SU-DHL-6 (cell line): ENCODE data around the gene LRRC26.

ENCODE experiments used
- H2AFZ ChIP-seq: fragments of 200-600 bp; sonication (generic); 2 replicates; pipeline ENCODE4 v1.6.1; 2014; ENCODE audit warnings: low read depth, mild to moderate bottlenecking, moderate library complexity, mixed read lengths, antibody characterized with exemption, low read length; ENCODE audit not compliant: severe bottlenecking
- H3F3A ChIP-seq: fragments of 200-600 bp; shearing (Covaris generic); 2 replicates; pipeline ENCODE4 v1.6.0; 2016; ENCODE audit warnings: antibody characterized with exemption, mild to moderate bottlenecking; ENCODE audit not compliant: insufficient read depth
- H3K27ac ChIP-seq: fragments of 200-600 bp; sonication (generic); 2 replicates; pipeline ENCODE4 v1.5.1; 2016; ENCODE audit warnings: low read depth, mild to moderate bottlenecking, low read length, moderate library complexity, mixed read lengths
- H3K27me3 ChIP-seq: fragments of 200-600 bp; sonication (generic), shearing (Covaris generic); 2 replicates; pipeline ENCODE4 v1.6.0; 2014; ENCODE audit warnings: mild to moderate bottlenecking, low read length
- H3K36me3 ChIP-seq: fragments of 200-600 bp; sonication (generic); 2 replicates; pipeline ENCODE4 v1.6.1; 2014; ENCODE audit warnings: mild to moderate bottlenecking, low read length, mixed read lengths
- H3K4me2 ChIP-seq: fragments of 300-600, 200-600 bp; shearing (Covaris generic), sonication (generic); 2 replicates; pipeline ENCODE4 v1.6.0; 2014; ENCODE audit warnings: low read length, low read depth, mild to moderate bottlenecking; ENCODE audit not compliant: poor library complexity, severe bottlenecking
- H3K4me3 ChIP-seq: fragments of 200-600 bp; sonication (generic); 2 replicates; pipeline ENCODE4 v1.5.1; 2014; ENCODE audit warnings: antibody characterized with exemption, low read length, mild to moderate bottlenecking, mixed read lengths; ENCODE audit not compliant: insufficient read depth, poor library complexity, severe bottlenecking
- H3K79me2 ChIP-seq: fragments of 200-600 bp; sonication (generic); 2 replicates; pipeline ENCODE4 v1.6.1; 2014; ENCODE audit warnings: mild to moderate bottlenecking, low read length, moderate library complexity; ENCODE audit not compliant: insufficient read depth
- H3K9ac ChIP-seq: fragments of 200-600 bp; sonication (generic); 2 replicates; pipeline ENCODE4 v1.7.0; 2014; ENCODE audit warnings: mild to moderate bottlenecking, low read length
- H3K9me2 ChIP-seq: fragments of 200-600 bp; sonication (generic); replicated peaks from 2 replicates; pipeline ENCODE4 v1.6.1; 2014; ENCODE audit warnings: low read length; ENCODE audit not compliant: insufficient read depth
- H3K9me3 ChIP-seq: fragments of 200-600 bp; sonication (generic); 2 replicates; pipeline ENCODE4 v1.6.1; 2014; ENCODE audit warnings: low read length, mixed read lengths; ENCODE audit not compliant: insufficient read depth
- H4K20me1 ChIP-seq: fragments of 200-600 bp; sonication (generic); 2 replicates; pipeline ENCODE4 v1.6.1; 2014; ENCODE audit warnings: low read depth, mild to moderate bottlenecking, antibody characterized with exemption, low read length, moderate library complexity, mixed read lengths
- CTCF ChIP-seq: fragments of 200-600 bp; sonication (generic); IDR thresholded peaks from one replicate; pipeline ENCODE4 v1.5.1; 2017; ENCODE audit warnings: antibody characterized with exemption, mild to moderate bottlenecking, low read length, moderate library complexity; ENCODE audit not compliant: insufficient read depth, poor library complexity, severe bottlenecking
- EZH2phosphoT487 ChIP-seq: fragments of 200-600 bp; sonication (generic), shearing (Covaris generic); conservative IDR thresholded peaks from 2 replicates; pipeline ENCODE4 v1.6.1; 2018; ENCODE audit warnings: mild to moderate bottlenecking, antibody characterized with exemption, low read length, moderate library complexity, mixed read lengths

Gene LRRC26

DNA sequence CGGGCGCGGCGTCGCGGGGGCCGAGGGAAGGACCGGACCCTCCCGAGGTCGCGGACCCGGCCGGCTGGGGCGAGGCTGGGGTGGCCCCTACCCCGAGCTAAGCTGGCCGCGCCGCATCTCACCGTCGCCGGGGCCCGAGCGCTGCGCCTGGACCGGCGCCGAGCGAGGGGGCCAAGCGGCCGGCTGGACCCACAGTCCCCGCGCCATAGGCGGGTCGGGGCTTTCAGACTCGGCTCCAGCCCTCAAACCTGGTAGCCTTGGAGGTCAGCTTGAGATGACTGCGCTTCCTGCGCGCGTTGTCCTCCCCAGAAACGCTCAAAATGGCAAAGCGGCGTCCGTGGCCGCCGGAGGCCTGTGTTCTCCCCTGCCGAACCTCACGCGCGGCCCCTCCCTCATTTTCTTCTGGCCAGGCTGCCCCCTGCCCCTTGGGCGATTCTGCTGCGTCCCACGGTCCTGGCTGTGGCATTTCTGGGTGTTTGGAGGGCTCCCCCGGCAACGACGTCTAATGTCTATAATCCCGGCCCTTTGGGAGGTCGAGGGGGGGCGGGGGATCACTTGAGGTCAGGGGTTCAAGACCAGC is 39.6 kb downstream of the LRRC26 start:
- Histone ChIP-seq H3K9me3 (no peaks in the 10 kb centered on the region), H3K9me2 (no peaks in the 10 kb centered on the region), H4K20me1 (no peaks in the 10 kb centered on the region), H3K9ac (peak overlapping the region; percentile 81), H3K27ac (peak overlapping the region; percentile 90), H3K27me3 (no peaks in the 10 kb centered on the region), H3K36me3 (no peaks in the 10 kb centered on the region), H3F3A (peaks cover 25% of the 10 kb centered on the region), H3K79me2 (peaks cover 15% of the 10 kb centered on the region), H3K4me2 (peak overlapping the region; percentile 87), H2AFZ (peak overlapping the region; percentile 90), H3K4me3 (peak overlapping the region; percentile 61)
- no peak for TF ChIP-seq EZH2phosphoT487
- no peak for TF ChIP-seq CTCF

DNA sequence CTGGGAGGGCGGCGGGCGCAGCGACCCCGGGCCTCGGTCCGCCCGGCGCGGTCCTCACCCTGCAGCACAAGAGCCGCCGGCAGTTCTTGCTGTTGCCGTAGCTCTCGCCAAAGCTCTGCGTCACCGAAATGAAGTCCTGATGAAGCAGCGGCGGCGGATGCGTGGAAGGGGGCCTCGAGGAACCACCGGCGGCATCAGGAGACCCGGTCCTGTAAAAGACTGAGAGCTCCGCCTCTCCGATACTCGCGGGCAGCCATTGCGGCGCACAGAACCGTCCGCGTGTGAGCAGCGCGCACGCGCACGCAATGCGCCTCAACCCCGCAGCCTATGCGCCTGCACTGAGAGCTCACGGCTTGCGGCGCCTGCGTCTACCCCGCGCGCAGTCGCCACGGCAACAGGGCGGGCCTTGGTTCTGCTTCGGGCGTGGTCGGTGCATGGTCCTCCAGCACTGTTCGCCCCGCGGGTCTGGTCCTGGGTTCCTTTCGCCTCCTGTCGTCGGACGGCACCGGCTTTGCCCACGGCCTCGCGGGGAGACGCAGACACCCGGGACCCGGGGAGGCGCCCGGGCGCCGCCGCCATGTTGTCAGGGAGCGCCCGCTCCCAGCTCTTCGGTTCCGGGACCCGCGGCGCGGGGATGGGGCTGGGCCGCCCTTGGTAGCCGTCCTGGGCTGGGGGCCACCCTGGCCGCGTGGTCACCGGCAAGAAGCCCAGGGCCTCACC is 40.2 kb downstream of the LRRC26 start:
- Histone ChIP-seq H3K9me3 (no peaks in the 10 kb centered on the region), H3K27ac (peak overlapping the region; percentile 90), H3K4me3 (peak overlapping the region; percentile 61), H4K20me1 (no peaks in the 10 kb centered on the region), H3K27me3 (no peaks in the 10 kb centered on the region), H3K9me2 (no peaks in the 10 kb centered on the region), H3K36me3 (no peaks in the 10 kb centered on the region), H3K9ac (peak overlapping the region; percentile 81), H3K79me2 (peaks cover 15% of the 10 kb centered on the region), H3F3A (peaks cover 25% of the 10 kb centered on the region), H2AFZ (peak overlapping the region; percentile 90), H3K4me2 (peak overlapping the region; percentile 87)
- TF ChIP-seq CTCF, result no peak
- TF ChIP-seq EZH2phosphoT487, result no peak

- H3K9ac ChIP-seq, result peak overlapping the region; percentile 81
- peak overlapping the region; percentile 87 for H3K4me2 ChIP-seq
- H3K9me3 ChIP-seq, result no peaks in the 10 kb centered on the region
- H3F3A ChIP-seq, result peaks cover 25% of the 10 kb centered on the region
- H3K9me2 ChIP-seq, result no peaks in the 10 kb centered on the region
- peaks cover 15% of the 10 kb centered on the region for H3K79me2 ChIP-seq
- peak overlapping the region; percentile 90 for H3K27ac ChIP-seq
- H3K4me3 ChIP-seq, result peak overlapping the region; percentile 61
- no peaks in the 10 kb centered on the region for H3K36me3 ChIP-seq
- no peaks in the 10 kb centered on the region for H4K20me1 ChIP-seq
- TF ChIP-seq EZH2phosphoT487 (no peak), CTCF (no peak)
- H2AFZ ChIP-seq, result peak overlapping the region; percentile 90
- H3K27me3 ChIP-seq, result no peaks in the 10 kb centered on the region
Measured at GRCh38 chr9:137128862-137129455, 40.9 kb downstream of the LRRC26 start.
